ENCODE measurements around the gene MORC2.

- TF ChIP-seq POLR2AphosphoS5 (IDR thresholded peaks at IDR 0.05; ENCODE audit: borderline replicate concordance, low read depth, low read length) (no peak), EZH2 (IDR thresholded peaks at IDR 0.05) (no peak), FOXP2 (optimal IDR thresholded peaks at IDR 0.05; ENCODE audit: control extremely low read depth, extremely low read length, insufficient read depth) (no peak)
Observed at GRCh38 chr22:30875481-30876215, 92.9 kb downstream of the MORC2 start.

Data from SK-N-MC (cell line).